GM19238 (cell line): ENCODE data around the gene FALEC.

Experiments
- DNase-seq: peaks from one replicate; pipeline ENCODE4 v3.0.0; 2011; ENCODE audit warnings: low spot score; ENCODE audit not compliant: insufficient read length

Gene FALEC

GRCh38 chr1:150545486-150546032 is 30.0 kb downstream of the FALEC start:
- DNase-seq = no peak

GRCh38 chr1:150546294-150546937 is 30.9 kb downstream of the FALEC start:
- no peak for DNase-seq

DNA sequence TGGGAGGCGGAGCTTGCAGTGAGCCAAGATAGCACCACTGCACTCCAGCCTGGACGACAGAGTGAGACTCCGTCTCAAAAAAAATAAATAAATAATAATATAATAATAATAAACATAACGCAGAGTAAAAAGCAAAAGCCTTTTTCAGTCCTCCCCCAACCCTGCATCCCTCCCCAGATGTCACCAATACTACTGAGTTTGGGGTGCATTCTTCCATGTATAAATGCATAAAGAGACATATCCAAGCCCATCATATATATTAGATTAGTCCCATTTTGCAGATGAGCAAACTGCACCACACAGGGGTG is 32.7 kb downstream of the FALEC start:
- DNase-seq = no peak

DNA sequence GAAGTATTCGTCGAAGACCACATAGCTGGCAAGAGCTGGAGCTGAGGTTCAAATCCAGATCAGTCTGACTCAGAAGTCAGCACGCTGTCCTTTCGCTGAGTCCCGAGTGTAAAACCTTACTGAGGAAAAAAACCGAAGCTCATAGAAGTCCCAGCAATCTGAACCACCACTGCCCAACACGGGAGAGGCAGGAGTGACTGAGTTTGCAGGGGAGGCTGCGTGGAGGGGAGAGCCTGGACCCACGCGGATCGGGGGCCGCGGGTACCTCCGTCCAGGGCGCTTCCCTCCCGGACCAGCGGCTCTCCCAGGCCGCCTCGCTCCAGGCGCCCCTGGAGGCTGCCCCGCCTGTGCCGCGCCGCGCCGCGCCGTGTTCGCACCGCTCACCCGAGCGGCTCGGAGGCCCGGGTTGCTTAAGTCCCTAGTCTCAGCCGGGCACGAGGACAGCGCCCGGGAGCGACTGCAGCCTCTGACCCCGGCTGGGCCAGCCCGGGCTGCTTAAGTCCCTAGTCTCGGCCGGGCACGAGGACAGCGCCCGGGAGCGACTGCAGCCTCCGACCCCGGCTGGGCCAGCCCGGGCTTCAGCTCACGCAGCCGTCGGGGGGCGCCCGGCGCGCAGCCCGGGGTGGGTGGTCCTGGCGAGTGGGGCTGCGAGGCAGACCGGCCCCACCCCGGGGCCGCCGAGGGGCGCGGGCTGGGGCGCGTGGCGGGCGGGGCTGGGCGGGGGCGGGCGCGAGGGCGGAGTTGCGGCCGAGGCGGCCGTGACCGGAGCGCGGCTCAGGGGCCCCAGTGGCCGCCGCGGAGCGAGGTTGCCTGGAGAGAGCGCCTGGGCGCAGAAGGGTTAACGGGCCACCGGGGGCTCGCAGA is 33.3 kb downstream of the FALEC start, which contains the start of gene ADAMTSL4:
Gene ADAMTSL4, plus strand, starts transcription at position 777 of the 864 bp plus-strand sequence. CDS start 2,881 bp downstream, outside the sequence.
- DNase-seq = peak; percentile 66

DNA sequence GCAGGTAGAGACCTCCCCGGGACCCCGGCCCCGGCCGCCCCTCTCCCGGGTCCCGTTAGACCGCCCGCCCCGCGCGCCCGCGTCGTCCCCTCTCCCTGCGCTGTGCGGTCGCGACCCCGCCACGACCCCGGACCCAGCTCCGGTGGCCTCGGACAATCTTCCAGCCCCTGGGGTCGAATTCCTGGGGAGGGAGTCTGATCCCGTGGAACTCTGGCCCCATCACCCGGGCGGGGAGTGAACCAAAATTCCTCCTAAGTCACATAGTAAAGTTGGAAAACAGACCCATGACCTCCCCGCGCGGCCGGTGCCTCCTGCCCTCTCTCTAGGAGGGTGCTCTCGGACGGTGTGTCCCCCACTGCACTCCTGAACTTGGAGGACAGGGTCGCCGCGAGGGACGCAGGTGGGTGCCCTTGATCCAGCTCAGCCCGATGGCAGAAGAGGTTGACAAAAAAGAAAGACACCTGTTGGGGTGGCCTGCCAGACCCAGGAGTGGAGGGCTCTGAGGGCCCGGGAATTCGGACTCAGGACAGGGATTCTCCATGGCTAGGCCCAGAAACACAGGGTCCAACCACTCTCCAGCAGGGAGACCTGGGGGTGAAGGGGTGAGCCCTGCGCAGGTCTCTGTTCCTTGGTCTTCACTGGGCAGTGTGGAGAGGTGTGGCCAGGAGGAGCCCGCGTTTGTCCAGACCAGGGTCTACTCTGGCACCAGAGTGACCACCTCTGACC is 34.1 kb downstream of the FALEC start:
- DNase-seq = no peak

DNA sequence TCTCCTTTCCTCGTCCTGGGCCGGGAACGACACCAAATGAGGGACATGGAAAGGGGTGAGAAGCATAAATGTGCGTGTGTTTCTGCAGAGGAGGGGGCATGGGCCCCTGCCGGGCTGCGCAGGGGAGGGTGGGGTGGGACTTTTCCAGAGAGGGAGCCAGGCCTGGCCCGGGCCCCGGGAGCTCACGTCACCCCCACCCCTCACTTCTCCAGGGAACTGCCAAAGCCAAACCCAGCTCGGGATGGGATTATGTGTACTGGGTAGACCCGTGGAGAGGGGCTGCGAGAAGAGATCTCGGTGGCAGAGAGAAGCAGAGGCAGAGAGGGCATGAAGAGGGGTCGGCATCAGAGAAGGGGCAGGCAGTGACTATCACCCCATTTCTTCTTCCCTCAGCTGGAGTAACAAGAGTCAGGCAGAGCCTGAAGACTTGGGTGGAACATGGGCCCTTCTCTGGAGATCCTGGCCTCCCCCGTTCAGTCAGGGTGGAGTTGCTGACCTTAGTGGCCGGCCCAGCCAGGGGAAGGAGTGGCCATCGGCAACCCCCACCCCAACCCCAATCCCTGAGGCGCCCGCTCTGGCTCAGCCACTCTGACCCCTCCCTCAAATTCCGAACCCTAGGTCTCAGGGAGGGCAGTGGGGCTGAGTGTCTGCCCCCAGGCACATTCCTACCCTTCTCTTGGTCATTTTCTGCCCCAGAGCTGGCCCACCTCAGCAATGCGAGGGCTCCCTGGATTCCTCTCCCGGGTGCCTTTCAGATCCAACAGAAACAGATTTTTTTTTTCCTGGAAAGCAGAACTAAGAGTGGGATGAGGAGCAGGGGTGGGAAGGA is 34.9 kb downstream of the FALEC start:
- no peak for DNase-seq

DNA sequence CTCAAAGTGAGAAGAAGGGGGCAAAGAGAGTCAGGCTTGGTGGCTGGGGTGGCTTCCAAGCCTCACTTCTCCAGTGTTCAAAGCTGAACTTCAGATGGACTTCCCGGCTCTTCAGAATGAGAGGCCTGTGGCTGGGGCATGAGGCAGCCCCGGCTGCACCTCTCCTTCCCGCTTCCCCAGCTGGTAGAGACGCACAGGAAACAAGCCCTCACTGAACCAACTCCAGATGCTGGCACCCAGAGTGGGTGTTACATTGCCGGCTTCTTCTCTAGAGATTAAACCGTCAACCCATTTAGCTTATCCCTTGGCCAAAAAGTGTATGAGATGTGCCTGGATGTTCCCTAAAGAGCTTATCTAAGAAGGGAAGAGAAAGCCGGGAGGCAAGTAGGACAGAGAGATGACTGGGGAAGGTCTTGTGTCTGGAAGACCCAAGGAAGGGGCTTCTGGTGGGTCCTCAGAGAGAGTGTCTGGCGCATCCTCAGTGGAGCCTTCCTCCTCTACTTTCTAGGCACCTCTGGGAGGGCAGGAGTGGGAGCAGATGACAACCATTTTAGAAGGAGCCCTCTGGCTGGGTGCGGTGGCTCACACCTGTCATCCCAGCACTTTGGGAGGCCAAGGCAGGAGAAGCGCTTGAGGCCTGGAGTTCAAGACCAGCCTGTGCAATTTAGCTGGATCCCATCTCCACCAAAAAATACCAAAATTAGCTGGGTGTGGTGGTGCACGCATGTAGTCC is 35.7 kb downstream of the FALEC start:
- DNase-seq = no peak

DNA sequence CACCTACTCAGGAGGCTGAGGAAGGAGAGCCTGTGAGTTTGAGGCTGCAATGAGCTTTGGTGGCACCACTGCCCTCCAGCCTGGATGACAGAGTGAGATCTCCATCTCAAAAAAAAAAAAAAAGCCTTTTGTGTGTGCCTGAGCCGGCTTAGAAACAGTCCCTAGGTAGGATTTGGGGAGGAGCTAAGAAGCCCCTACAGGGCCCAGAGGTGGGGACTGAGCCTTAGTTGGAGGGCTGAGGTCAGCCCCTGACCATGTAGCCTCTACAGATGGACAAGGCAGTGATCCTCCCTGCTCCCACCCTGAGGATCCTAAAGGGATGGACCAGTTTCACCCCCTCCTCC is 36.2 kb downstream of the FALEC start:
- DNase-seq = no peak

DNA sequence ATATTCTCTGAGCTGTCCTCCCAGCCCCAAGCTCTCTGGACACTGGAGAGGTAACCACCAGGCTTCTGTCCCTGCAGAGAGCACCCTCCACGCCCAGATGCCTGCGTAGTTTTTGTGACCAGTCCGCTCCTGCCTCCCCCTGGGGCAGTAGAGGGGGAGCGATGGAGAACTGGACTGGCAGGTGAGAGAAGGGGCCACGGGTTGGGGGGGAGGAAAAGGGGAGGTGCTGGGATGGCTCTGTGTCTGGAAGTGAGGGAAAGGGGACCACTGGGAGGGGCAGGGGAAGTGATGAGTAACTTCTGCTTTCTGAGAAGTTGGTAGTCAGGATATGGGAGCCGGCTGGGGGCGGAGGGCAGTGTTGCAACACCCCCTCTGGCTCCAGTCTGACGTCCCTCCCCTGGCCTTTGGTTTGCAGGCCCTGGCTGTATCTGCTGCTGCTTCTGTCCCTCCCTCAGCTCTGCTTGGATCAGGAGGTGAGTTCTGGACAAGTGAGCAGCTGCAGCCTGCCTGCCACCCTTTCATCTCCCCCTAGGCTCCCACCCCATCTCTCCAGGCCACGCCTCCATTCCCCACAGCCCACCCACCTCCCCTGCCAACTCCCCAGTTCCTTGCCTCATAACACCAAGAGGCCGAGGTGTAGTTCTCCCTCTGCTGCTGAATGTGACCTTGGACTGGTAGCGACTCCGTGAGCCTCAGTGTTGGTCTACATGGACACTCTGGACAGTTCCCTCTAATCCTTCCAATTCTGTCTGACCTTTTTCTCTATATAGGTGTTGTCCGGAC is 36.8 kb downstream of the FALEC start:
- no peak for DNase-seq

GRCh38 chr1:150552911-150553289 is 37.3 kb downstream of the FALEC start:
- no peak for DNase-seq

GRCh38 chr1:150553392-150554085 is 38.0 kb downstream of the FALEC start:
- DNase-seq = no peak

GRCh38 chr1:150554086-150554452 is 38.5 kb downstream of the FALEC start:
- DNase-seq = no peak

DNA sequence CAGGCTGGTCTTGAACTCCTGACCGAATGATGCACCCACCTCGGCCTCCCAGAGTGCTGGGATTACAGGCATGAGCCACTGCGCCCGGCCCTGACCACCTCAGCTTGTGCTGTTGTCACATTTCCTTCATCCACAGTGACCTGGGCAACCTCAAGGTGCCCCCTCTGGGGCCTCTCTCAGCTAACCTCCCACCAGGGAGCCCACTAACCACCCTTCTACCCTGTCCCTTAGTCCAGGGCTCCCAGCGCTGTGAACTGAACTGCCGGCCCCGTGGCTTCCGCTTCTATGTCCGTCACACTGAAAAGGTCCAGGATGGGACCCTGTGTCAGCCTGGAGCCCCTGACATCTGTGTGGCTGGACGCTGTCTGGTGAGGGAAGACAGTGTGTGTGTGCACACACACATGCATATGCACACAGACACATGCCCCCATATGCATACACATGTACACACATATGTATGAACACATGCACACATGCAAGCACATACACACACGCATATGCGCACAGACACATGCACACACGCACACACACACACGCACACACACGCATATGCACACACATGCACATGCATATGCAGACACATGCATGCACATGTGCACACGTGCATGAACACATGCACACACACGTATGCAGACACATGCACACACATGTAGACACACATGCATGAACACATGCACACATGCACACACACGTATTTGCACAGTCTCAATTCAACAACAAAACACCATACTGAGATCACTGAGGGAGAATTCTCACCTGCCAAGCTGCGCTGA is 39.8 kb downstream of the FALEC start:
- no peak for DNase-seq

DNA sequence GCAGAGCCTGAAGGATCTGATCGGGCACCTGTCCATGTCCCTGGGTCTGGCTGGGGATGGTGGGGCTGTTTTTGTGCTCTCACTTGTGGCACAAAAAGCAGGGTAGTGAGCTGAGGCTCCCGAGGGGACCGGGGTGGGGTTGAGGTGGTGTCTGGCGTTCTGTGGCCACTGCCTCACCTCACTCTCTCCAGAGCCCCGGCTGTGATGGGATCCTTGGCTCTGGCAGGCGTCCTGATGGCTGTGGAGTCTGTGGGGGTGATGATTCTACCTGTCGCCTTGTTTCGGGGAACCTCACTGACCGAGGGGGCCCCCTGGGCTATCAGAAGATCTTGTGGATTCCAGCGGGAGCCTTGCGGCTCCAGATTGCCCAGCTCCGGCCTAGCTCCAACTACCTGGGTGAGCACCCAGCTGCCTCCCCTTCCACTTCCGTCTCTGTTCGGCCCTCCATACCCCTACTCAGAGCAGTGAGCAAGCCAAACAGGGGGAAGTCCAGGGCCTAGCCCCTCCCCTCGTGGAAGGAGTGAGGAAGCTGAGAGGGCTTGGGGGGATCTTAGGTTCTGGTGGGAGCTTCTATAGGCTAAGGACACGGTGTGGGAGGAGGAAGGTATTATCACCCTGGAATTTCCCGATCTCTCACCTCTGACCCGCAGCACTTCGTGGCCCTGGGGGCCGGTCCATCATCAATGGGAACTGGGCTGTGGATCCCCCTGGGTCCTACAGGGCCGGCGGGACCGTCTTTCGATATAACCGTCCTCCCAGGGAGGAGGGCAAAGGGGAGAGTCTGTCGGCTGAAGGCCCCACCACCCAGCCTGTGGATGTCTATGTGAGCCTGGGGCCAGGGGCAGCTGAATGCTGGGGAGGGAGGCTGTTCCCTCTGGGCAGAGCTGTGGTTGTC is 40.7 kb downstream of the FALEC start:
- no peak for DNase-seq

DNA sequence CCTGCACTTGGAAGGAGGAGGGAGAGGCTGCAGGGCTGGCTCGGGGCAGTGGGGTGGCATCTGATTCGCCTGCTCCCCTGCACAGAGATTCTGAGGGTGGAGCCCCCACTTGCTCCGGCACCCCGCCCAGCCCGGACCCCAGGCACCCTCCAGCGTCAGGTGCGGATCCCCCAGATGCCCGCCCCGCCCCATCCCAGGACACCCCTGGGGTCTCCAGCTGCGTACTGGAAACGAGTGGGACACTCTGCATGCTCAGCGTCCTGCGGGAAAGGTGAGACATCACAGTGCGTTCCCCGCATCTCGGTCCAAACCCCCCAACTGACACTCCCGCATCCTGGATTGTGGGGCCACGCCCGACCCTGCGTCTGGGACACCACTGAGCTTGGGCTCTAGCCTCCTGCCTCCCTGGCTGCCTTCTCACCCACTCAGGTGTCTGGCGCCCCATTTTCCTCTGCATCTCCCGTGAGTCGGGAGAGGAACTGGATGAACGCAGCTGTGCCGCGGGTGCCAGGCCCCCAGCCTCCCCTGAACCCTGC is 41.6 kb downstream of the FALEC start:
- DNase-seq = no peak

DNA sequence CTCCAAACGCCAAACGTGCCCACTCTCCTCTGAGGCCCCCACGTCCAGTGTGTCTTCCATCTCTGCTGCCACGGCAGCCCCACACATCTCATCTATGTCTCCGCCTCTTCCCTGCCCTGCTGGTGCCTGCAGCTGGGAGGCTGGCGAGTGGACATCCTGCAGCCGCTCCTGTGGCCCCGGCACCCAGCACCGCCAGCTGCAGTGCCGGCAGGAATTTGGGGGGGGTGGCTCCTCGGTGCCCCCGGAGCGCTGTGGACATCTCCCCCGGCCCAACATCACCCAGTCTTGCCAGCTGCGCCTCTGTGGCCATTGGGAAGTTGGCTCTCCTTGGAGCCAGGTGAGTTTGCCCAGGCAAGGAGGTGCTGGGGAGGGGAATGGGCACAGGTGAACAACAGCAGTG is 42.3 kb downstream of the FALEC start:
- DNase-seq = no peak

GRCh38 chr1:150558303-150558704 is 42.8 kb downstream of the FALEC start:
- no peak for DNase-seq
